GM12878 (cell line): ENCODE data around the gene SPATC1L.

Experiments used
- CEBPB ChIP-seq, 2 experiments: fragments of 150-350 bp in 1 of 2; IDR thresholded peaks; 2 replicates each; pipeline ENCODE4 v1.6.1; 2012 to 2014; ENCODE audit warnings: low read depth in 2 of 2, low read length in 2 of 2, borderline replicate concordance in 1 of 2, inconsistent platforms in 1 of 2
- EP300 ChIP-seq, 2 experiments: fragments of 150-350 bp in 1 of 2; IDR thresholded peaks; 2 replicates each; pipeline ENCODE4 v1.6.1; 2011 to 2012; ENCODE audit warnings: low read depth in 2 of 2, low read length in 2 of 2, borderline replicate concordance in 1 of 2, improper control_type of control experiment in 1 of 2, inconsistent platforms in 1 of 2; ENCODE audit not compliant: control insufficient read depth in 1 of 2
- ESRRA ChIP-seq: IDR thresholded peaks from 2 replicates; pipeline ENCODE4 v1.6.1; 2012; ENCODE audit warnings: mild to moderate bottlenecking, low read length, improper control_type of control experiment
- EZH2 ChIP-seq: IDR thresholded peaks from 2 replicates; pipeline ENCODE4 v1.6.1; 2012; ENCODE audit warnings: low read depth, mild to moderate bottlenecking, control low read depth, inconsistent platforms, low read length, borderline replicate concordance; ENCODE audit not compliant: control insufficient read depth
- MTA3 ChIP-seq: IDR thresholded peaks from 2 replicates; pipeline ENCODE4 v1.6.1; 2012; ENCODE audit warnings: low read length, inconsistent platforms, borderline replicate concordance

- TF ChIP-seq EP300 (IDR thresholded peaks at IDR 0.05; ENCODE audit: borderline replicate concordance in 1 of 2, control insufficient read depth in 1 of 2, low read depth in 2 of 2, low read length in 2 of 2) (no peak), ESRRA (no peak), MTA3 (no peak), CEBPB (IDR thresholded peaks at IDR 0.05; ENCODE audit: borderline replicate concordance in 1 of 2, low read depth in 2 of 2, low read length in 2 of 2) (no peak), EZH2 (no peak)
These were observed 3.6 kb upstream of the SPATC1L start for GRCh38 chr21:46187814-46188213.
